Activated T-cell treated with anti-CD3 and anti-CD28 coated beads, Interleukin-2, amount 50 U/mL, for 72 hours (primary cell): ENCODE data around the gene PRKCH. TPM values are rescaled to one million over a fixed set of nuclear protein-coding genes. Genes with fewer than 3 reads are reported as not detected.
"Not testable (repeated sequence)": the region's sequence is repeated elsewhere in the genome, so short reads cannot be mapped to it uniquely, and the experiment has no call there.

Experiments
- ATAC-seq, 2 donors: fragments of 150-1000 bp; cut with Tn5 transposase; replicated peaks in 1 of 2; 2 replicates each; pipeline ENCODE4 v1.10.0; 2021; ENCODE audit warnings: moderate library complexity in 2 of 2, mild to moderate bottlenecking in 1 of 2
- DNase-seq, 2 donors: peaks; one replicate each; pipeline ENCODE4 v3.0.0; 2021 to 2022; ENCODE audit warnings: mixed read lengths in 1 of 2
- H3K27ac Mint-ChIP-seq: one replicate; pipeline ENCODE4 v1.8.0; 2022; ENCODE audit warnings: mild to moderate bottlenecking, moderate library complexity, mixed read lengths
- H3K27me3 Mint-ChIP-seq: one replicate; pipeline ENCODE4 v1.8.0; 2022; ENCODE audit warnings: low read depth, mixed read lengths
- H3K36me3 Mint-ChIP-seq, 2 donors: one replicate each; pipeline ENCODE4 v1.8.0; 2022; ENCODE audit warnings: mixed read lengths in 2 of 2, mild to moderate bottlenecking in 1 of 2; ENCODE audit not compliant: insufficient read depth in 2 of 2
- H3K4me1 Mint-ChIP-seq: one replicate; pipeline ENCODE4 v1.8.0; 2022; ENCODE audit warnings: low read depth, mixed read lengths
- H3K4me3 Mint-ChIP-seq, 2 donors: one replicate each; pipeline ENCODE4 v1.8.0; 2022; ENCODE audit warnings: mild to moderate bottlenecking in 2 of 2, mixed read lengths in 2 of 2, moderate library complexity in 2 of 2
- H3K9me3 Mint-ChIP-seq, 2 donors: one replicate each; pipeline ENCODE4 v1.8.0; 2022; ENCODE audit warnings: mixed read lengths in 2 of 2
- total RNA-seq, 2 donors: library from RNA; stranded (reverse); gene quantifications; one replicate each; pipeline ENCODE4 v1.2.3, GENCODE V29; 2022

PRKCH gene
- total RNA-seq, 2 donors from 2014 or later: 127 to 143 TPM

DNA sequence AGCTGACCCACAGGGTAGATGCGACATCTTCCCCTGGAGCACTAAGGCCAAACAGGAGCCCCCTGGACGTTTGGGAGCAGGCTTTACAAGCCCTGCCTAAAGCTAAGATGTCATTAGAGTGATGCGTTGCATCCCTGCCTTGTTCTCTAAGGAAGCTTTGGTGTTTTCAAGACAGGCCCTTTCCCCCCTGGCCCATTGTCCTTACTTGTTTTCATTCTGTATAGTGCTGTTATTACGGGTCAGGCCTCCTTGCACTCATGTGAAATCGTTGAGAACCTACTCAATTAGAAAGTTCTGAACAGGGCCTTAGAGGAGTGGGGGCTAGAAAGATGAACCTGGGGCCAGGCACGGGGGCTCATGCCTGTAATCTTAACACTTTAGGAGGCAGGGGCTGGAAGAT lies 1.7 kb upstream of the PRKCH start:
- no peak for DNase-seq
- no peaks in the 10 kb centered on the region for H3K27me3 Mint-ChIP-seq

DNA sequence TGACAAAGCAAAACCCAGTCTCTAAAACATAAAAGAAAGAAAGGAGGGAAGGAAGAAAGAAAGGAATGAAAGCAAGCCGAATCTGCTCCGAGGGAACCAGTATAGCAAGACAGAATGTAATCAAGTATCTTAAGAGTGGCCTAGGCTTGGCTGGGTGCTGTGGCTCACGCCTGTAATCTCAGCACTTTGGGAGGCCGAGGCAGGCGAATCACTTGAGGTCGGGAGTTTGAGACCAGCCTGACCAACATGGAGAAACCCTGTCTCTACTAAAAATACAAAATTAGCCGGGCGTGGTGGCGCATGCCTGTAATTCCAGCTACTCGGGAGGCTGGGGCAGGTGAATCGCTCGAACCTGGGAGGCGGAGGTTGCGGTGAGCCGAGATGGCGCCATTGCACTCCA lies 1.2 kb upstream of the PRKCH start:
- H3K27me3 Mint-ChIP-seq, H3K27ac Mint-ChIP-seq, ATAC-seq, H3K4me3 Mint-ChIP-seq, H3K9me3 Mint-ChIP-seq, DNase-seq: not testable (repeated sequence)
- Mint-ChIP-seq H3K4me1 (peaks cover 11% of the 10 kb centered on the region), H3K36me3 (peaks cover 10 to 22% of the 10 kb centered on the region in 2 donors)

More for the DNA sequence above, 1.7 kb upstream of the PRKCH start:
- Mint-ChIP-seq H3K36me3 (peaks cover 11 to 22% of the 10 kb centered on the region in 2 donors), H3K4me1 (peaks cover 7% of the 10 kb centered on the region), H3K27ac (no peak overlapping the region), H3K9me3 (peaks cover 0 to 1% of the 10 kb centered on the region in 2 donors), H3K4me3 (no peak overlapping the region)
- no peak for ATAC-seq

DNA sequence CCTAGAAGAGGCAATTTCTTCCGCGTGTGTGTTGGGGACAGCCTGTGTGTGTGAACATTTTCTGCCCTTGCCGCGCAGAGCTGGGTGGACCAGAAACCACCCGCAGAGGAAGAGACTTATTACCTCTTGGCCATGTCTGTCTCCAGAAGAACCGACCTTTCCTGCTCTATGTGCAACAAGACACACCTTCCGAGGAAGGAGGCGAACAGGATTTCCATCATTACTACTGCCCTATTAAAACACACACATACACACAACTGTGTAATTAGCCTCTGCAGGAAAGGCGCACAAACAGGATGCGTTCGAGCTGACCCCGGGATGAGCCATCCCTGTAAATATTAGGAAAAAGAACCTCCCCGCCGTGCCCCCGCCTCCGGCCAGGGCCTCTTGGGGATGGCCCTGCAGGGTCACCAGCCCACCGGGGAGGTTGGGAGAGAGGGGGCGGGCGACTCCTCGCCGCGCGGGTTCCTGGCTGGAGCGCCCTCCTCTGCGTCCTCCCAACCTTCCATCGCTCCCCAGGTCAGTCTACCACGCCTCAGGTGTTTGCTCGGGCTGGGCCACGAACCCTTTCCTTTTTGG lies 484 bp upstream of the PRKCH start:
- ATAC-seq (no peak), DNase-seq (no peak)
- Mint-ChIP-seq H3K4me1 (peaks cover 19% of the 10 kb centered on the region), H3K36me3 (peaks cover 10 to 28% of the 10 kb centered on the region in 2 donors), H3K9me3 (no peaks in the 10 kb centered on the region), H3K27me3 (no peaks in the 10 kb centered on the region), H3K27ac (no peak overlapping the region), H3K4me3 (peak overlapping the region in 1 of 2 donors; percentile 50)

DNA sequence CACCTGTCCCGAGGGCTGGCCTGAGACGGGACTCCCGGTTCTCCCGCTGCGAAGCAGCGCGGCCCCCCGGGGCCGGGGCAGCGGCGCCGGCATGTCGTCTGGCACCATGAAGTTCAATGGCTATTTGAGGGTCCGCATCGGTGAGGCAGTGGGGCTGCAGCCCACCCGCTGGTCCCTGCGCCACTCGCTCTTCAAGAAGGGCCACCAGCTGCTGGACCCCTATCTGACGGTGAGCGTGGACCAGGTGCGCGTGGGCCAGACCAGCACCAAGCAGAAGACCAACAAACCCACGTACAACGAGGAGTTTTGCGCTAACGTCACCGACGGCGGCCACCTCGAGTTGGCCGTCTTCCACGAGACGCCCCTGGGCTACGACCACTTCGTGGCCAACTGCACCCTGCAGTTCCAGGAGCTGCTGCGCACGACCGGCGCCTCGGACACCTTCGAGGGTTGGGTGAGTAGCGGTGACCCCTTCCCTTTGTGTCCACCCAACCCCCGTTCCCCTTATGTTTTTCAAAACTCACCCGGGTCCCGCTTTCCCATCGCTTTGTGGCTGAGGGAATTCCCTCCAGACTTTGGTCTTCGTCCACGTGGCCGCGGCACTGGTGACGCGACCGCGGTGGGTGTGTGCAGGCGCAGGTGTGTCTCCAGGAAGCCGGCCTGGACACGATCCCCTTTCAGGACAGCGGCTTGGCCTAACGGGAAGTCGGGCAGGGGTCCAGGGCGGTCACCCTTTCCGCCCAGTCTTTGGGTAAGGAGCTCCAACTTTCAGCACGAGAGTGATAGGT lies 826 bp downstream of the PRKCH start:
- DNase-seq: peak in 1 of 2 donors; percentile 36
- H3K36me3 Mint-ChIP-seq: peaks cover 14 to 33% of the 10 kb centered on the region in 2 donors
- H3K27ac Mint-ChIP-seq: peak overlapping the region; percentile 93
- no peaks in the 10 kb centered on the region for H3K27me3 Mint-ChIP-seq
- H3K4me3 Mint-ChIP-seq: peak overlapping the region in 1 of 2 donors; percentile 99
- peaks cover 32% of the 10 kb centered on the region for H3K4me1 Mint-ChIP-seq
- H3K9me3 Mint-ChIP-seq: no peaks in the 10 kb centered on the region
- ATAC-seq: peak; percentile 1 to 8

DNA sequence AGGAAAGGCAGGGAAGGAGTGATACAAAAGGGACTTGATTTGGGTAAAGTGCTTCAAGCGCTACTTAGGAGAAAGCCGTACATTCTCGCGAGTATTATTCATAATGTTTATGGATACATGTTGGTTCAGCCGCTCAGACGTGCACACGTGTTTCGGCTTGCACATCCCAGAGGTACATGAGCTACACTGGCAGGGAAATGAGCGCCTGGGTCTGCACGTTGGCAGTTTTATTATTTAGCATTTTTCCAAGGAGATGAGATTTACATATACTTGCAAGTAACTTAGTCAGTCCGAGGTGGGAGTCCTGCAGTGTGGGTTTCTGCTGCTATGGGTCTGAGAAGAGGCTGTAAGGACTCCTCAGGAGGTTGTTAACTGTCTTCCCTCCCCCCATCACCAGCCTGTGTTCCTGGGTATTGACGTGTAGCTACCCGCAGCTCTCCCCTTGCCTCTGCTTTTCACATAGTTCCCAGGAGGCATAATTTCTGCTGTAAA lies 1.5 kb downstream of the PRKCH start:
- Mint-ChIP-seq H3K4me3 (peak overlapping the region in 1 of 2 donors; percentile 99), H3K27me3 (no peaks in the 10 kb centered on the region), H3K36me3 (peaks cover 14 to 33% of the 10 kb centered on the region in 2 donors), H3K9me3 (no peaks in the 10 kb centered on the region), H3K27ac (peak overlapping the region; percentile 93), H3K4me1 (peaks cover 38% of the 10 kb centered on the region)
- peak; percentile 24 for ATAC-seq
- DNase-seq: peak in 1 of 2 donors; percentile 32

GRCh38 chr14:61323970-61324369 lies 2.6 kb downstream of the PRKCH start:
- DNase-seq (no peak), ATAC-seq (no peak)
- peak overlapping the region in 1 of 2 donors; percentile 99 for H3K4me3 Mint-ChIP-seq
- no peaks in the 10 kb centered on the region for H3K27me3 Mint-ChIP-seq
- peaks cover 49% of the 10 kb centered on the region for H3K4me1 Mint-ChIP-seq
- H3K27ac Mint-ChIP-seq: peak overlapping the region; percentile 93
- H3K36me3 Mint-ChIP-seq: peaks cover 14 to 33% of the 10 kb centered on the region in 2 donors
- H3K9me3 Mint-ChIP-seq: no peaks in the 10 kb centered on the region

DNA sequence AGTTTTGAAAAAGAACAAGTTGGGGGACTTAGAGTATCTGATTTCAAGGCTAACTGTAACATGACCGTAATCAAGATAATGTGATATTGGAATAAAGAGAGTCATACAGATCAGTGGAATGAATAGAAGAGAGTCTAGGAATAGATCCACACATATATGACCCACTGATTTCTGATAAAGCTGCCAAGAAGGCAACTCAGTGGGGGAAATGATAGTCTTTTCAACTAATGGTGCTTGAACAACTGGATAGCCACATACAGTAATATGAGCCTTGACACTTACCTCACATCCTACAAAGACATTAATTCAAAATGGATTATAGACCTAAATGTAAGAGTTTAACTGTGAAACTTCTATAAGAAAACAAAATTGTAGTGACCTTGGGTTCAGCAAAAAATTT lies 3.8 kb downstream of the PRKCH start:
- Mint-ChIP-seq H3K27ac (peak overlapping the region; percentile 93), H3K4me3 (peak overlapping the region in 1 of 2 donors; percentile 75), H3K9me3 (no peaks in the 10 kb centered on the region), H3K4me1 (peaks cover 61% of the 10 kb centered on the region), H3K27me3 (no peaks in the 10 kb centered on the region), H3K36me3 (peaks cover 17 to 38% of the 10 kb centered on the region in 2 donors)
- DNase-seq (no peak), ATAC-seq (peak in 1 of 2 donors; percentile 3)

GRCh38 chr14:61326146-61326545 lies 4.8 kb downstream of the PRKCH start:
- H3K4me1 Mint-ChIP-seq: peaks cover 68% of the 10 kb centered on the region
- no peaks in the 10 kb centered on the region for H3K27me3 Mint-ChIP-seq
- peak; percentile 5 to 9 for ATAC-seq
- peaks cover 17 to 38% of the 10 kb centered on the region in 2 donors for H3K36me3 Mint-ChIP-seq
- H3K27ac Mint-ChIP-seq: peak overlapping the region; percentile 93
- no peaks in the 10 kb centered on the region for H3K9me3 Mint-ChIP-seq
- H3K4me3 Mint-ChIP-seq: peak overlapping the region in 1 of 2 donors; percentile 75
- DNase-seq: no peak

DNA sequence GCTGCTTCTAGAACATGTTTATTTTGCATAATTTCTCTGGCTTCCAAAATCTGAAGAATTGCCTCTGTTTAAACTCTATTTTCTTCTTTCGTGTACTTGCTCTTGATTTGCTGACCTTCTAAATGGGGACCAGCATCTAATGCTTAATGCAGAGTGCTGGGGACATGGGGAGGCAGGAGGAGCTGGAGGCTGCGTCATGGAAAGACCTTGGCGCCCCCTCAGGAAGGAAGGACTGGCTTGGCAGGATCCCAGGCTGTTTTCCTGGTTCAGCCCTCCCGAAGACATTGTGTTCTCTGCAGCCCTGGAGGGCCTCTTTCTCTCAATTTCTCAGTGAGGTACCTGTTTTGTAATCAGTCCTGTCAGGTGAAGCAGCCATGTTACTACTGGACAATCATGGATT lies 5.5 kb downstream of the PRKCH start:
- no peaks in the 10 kb centered on the region for H3K9me3 Mint-ChIP-seq
- DNase-seq (no peak), ATAC-seq (no peak)
- peak overlapping the region in 1 of 2 donors; percentile 75 for H3K4me3 Mint-ChIP-seq
- H3K27me3 Mint-ChIP-seq: no peaks in the 10 kb centered on the region
- H3K36me3 Mint-ChIP-seq: peaks cover 17 to 37% of the 10 kb centered on the region in 2 donors
- peak overlapping the region; percentile 93 for H3K27ac Mint-ChIP-seq
- H3K4me1 Mint-ChIP-seq: peaks cover 75% of the 10 kb centered on the region

GRCh38 chr14:61328626-61329262 lies 7.4 kb downstream of the PRKCH start:
- peak overlapping the region in 1 of 2 donors; percentile 82 for H3K4me3 Mint-ChIP-seq
- no peaks in the 10 kb centered on the region for H3K9me3 Mint-ChIP-seq
- H3K27me3 Mint-ChIP-seq: no peaks in the 10 kb centered on the region
- peak overlapping the region; percentile 93 for H3K27ac Mint-ChIP-seq
- DNase-seq (peak in 1 of 2 donors; percentile 18), ATAC-seq (peak; percentile 23 to 39)
- H3K36me3 Mint-ChIP-seq: peaks cover 8 to 22% of the 10 kb centered on the region in 2 donors
- H3K4me1 Mint-ChIP-seq: peaks cover 94% of the 10 kb centered on the region

GRCh38 chr14:61329478-61330051 lies 8.2 kb downstream of the PRKCH start:
- Mint-ChIP-seq H3K36me3 (peaks cover 7 to 17% of the 10 kb centered on the region in 2 donors), H3K27me3 (no peaks in the 10 kb centered on the region), H3K4me1 (peaks cover 97% of the 10 kb centered on the region), H3K4me3 (peak overlapping the region in 1 of 2 donors; percentile 82), H3K27ac (peak overlapping the region; percentile 93), H3K9me3 (no peaks in the 10 kb centered on the region)
- ATAC-seq: peak in 1 of 2 donors; percentile 7
- no peak for DNase-seq

GRCh38 chr14:61330511-61330910 lies 9.1 kb downstream of the PRKCH start:
- Mint-ChIP-seq H3K9me3 (no peaks in the 10 kb centered on the region), H3K27ac (peak overlapping the region; percentile 93), H3K27me3 (no peaks in the 10 kb centered on the region), H3K4me3 (peak overlapping the region in 1 of 2 donors; percentile 82), H3K4me1 (peaks cover 96% of the 10 kb centered on the region), H3K36me3 (peaks cover 7 to 13% of the 10 kb centered on the region in 2 donors)
- DNase-seq (peak in 1 of 2 donors; percentile 66), ATAC-seq (peak; percentile 63 to 71)
